HL-60 (cell line): ENCODE results near the gene SEMA6B.

Source experiments
- DNase-seq, 2 experiments: peaks; one replicate each; pipeline ENCODE4 v3.0.0-alpha.2; 2010 to 2020; ENCODE audit warnings: low read depth in 1 of 2, low spot score in 1 of 2
- H3K27ac ChIP-seq: fragments of 250-450 bp; sonication (Bioruptor Pico); replicated peaks from 2 replicates; pipeline ENCODE4 v1.5.1; 2020; ENCODE audit warnings: mild to moderate bottlenecking, moderate library complexity
- H3K27me3 ChIP-seq: fragments of 250-450 bp; sonication (Bioruptor Pico); 2 replicates; pipeline ENCODE4 v1.5.1; 2021; ENCODE audit warnings: mild to moderate bottlenecking, moderate library complexity; ENCODE audit not compliant: insufficient read depth, poor library complexity, severe bottlenecking
- H3K4me3 ChIP-seq: replicated peaks from 2 replicates; pipeline ENCODE4 v1.5.1; 2011; ENCODE audit warnings: mild to moderate bottlenecking, control low read depth, low read length; ENCODE audit not compliant: insufficient read depth
- CTCF ChIP-seq: IDR thresholded peaks from one replicate; pipeline ENCODE4 v1.5.1; 2011; ENCODE audit warnings: low read length, control low read depth, inconsistent platforms; ENCODE audit not compliant: insufficient read depth
- GABPA ChIP-seq: IDR thresholded peaks from 2 replicates; pipeline ENCODE4 v1.6.1; 2012; ENCODE audit warnings: low read depth
- POLR2AphosphoS5 ChIP-seq: IDR thresholded peaks from 2 replicates; pipeline ENCODE4 v1.6.1; 2012; ENCODE audit warnings: low read depth
- REST ChIP-seq: IDR thresholded peaks from 2 replicates; pipeline ENCODE4 v1.6.1; 2012; ENCODE audit warnings: low read depth; ENCODE audit not compliant: insufficient replicate concordance
- SPI1 ChIP-seq: IDR thresholded peaks from 2 replicates; pipeline ENCODE4 v1.6.1; 2012; ENCODE audit warnings: low read depth, mild to moderate bottlenecking, borderline replicate concordance

Gene SEMA6B

GRCh38 chr19:4587527-4587926 lies 28.0 kb upstream of the SEMA6B start:
- DNase-seq = no peak
- Histone ChIP-seq H3K27ac (no peak overlapping the region), H3K4me3 (no peak overlapping the region), H3K27me3 (peaks cover 23% of the 10 kb centered on the region)
- TF ChIP-seq REST (no peak), CTCF (no peak), POLR2AphosphoS5 (no peak), GABPA (no peak), SPI1 (no peak)

DNA sequence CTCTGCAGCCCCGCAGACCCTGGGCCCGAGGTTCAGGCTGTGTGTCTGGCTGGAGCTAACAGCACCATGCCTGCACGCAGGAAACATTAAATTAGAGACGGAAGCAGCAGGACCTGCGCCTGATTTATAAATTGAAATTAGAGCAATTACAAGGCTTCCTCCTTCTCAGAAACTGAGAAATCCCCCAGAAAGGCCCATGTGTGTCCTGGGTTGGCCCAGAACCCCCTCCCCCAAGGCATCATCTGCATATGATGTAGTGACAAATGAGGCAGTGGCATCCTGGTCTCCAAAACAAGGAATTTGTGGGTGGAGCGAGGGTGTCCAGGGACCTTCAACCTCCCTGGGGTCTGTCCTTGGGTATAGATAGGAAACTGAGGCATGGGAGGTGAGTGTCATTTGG lies 27.2 kb upstream of the SEMA6B start:
- Histone ChIP-seq H3K27me3 (peaks cover 31% of the 10 kb centered on the region), H3K27ac (no peak overlapping the region), H3K4me3 (no peak overlapping the region)
- TF ChIP-seq SPI1 (no peak), GABPA (no peak), POLR2AphosphoS5 (no peak), REST (no peak), CTCF (no peak)
- no peak for DNase-seq

DNA sequence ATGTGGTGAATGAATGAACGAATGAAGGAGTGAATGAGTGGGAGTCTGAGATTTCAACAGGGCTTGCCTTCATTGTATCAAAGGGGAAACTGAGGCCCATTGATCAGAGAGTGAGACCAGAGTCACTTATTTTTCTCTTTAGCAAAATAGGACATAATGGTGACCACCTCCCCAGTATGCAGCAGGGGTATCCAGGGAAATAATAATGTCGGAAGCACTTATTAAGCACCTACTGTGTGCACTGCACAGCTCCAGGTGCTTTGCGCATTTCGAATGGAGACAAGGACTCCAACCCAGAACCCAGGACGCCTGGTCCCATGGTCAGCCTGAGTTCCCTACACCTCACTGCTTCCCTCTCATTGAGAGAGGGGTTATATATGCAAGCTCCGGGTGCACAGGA lies 26.8 kb upstream of the SEMA6B start:
- H3K27me3 ChIP-seq = peaks cover 32% of the 10 kb centered on the region
- H3K27ac ChIP-seq = no peak overlapping the region
- TF ChIP-seq CTCF (no peak), POLR2AphosphoS5 (no peak), GABPA (no peak), REST (no peak), SPI1 (no peak)
- no peak overlapping the region for H3K4me3 ChIP-seq
- DNase-seq = no peak
